ENCODE measurements around the gene CRTAC1.

CRTAC1 gene

GRCh38 chr10:97964748-97965147 lies 65.7 kb downstream of the CRTAC1 start:
- FAIRE-seq: no peak

GRCh38 chr10:97961945-97962344 lies 68.5 kb downstream of the CRTAC1 start:
- FAIRE-seq: no peak

- no peak for FAIRE-seq
Measured at GRCh38 chr10:97960269-97961056, 70.0 kb downstream of the CRTAC1 start.

GRCh38 chr10:97949462-97949861 lies 81.0 kb downstream of the CRTAC1 start:
- no peak for FAIRE-seq

GRCh38 chr10:97948822-97949221 lies 81.6 kb downstream of the CRTAC1 start:
- FAIRE-seq: no peak

- no peak for FAIRE-seq
Measured at GRCh38 chr10:97944772-97945171, 85.6 kb downstream of the CRTAC1 start.

- no peak for FAIRE-seq
Measured at GRCh38 chr10:97943294-97943693, 87.1 kb downstream of the CRTAC1 start.

- no peak for FAIRE-seq
Measured at GRCh38 chr10:97940534-97940933, 89.9 kb downstream of the CRTAC1 start.

- FAIRE-seq: no peak
Measured at GRCh38 chr10:97939446-97939990, 90.9 kb downstream of the CRTAC1 start.

- FAIRE-seq: no peak
Measured at GRCh38 chr10:97937928-97938327, 92.5 kb downstream of the CRTAC1 start.

- FAIRE-seq: no peak
Measured at GRCh38 chr10:97937054-97937453, 93.4 kb downstream of the CRTAC1 start.

- no peak for FAIRE-seq
Measured at GRCh38 chr10:97936126-97936525, 94.3 kb downstream of the CRTAC1 start.

GRCh38 chr10:97932932-97933530 lies 97.4 kb downstream of the CRTAC1 start:
- FAIRE-seq: no peak

GRCh38 chr10:97931041-97931440 lies 99.4 kb downstream of the CRTAC1 start:
- FAIRE-seq: no peak

- no peak for FAIRE-seq
Measured at GRCh38 chr10:97928897-97929296, 101.5 kb downstream of the CRTAC1 start.

- no peak for FAIRE-seq
Measured at GRCh38 chr10:97927622-97928021, 102.8 kb downstream of the CRTAC1 start.

- FAIRE-seq: no peak
Measured at GRCh38 chr10:97926055-97926454, 104.4 kb downstream of the CRTAC1 start.

GRCh38 chr10:97925308-97925938 lies 105.0 kb downstream of the CRTAC1 start:
- no peak for FAIRE-seq

GRCh38 chr10:97924678-97925077 lies 105.7 kb downstream of the CRTAC1 start:
- FAIRE-seq: no peak

- no peak for FAIRE-seq
Measured at GRCh38 chr10:97923476-97923875, 106.9 kb downstream of the CRTAC1 start.

GRCh38 chr10:97923057-97923456 lies 107.4 kb downstream of the CRTAC1 start:
- no peak for FAIRE-seq

GRCh38 chr10:97922022-97922758 lies 108.2 kb downstream of the CRTAC1 start:
- no peak for FAIRE-seq

- no peak for FAIRE-seq
Measured at GRCh38 chr10:97921581-97922021, 108.8 kb downstream of the CRTAC1 start.
